K562 (cell line): ENCODE results near the gene CHD3. TPM values are rescaled to one million over a fixed set of nuclear protein-coding genes. Genes with fewer than 3 reads are reported as not detected.

Experiments
- AFF4 ChIP-seq: sonication (generic); formaldehyde crosslinking; IDR thresholded peaks from 2 replicates; pipeline ENCODE4 v1.8.0; 2023; ENCODE audit warnings: mild to moderate bottlenecking, missing genetic modification reagents
- ASH1L ChIP-seq: fragments of 450-650 bp; IDR thresholded peaks from 2 replicates; pipeline ENCODE4 v1.6.1; 2018; ENCODE audit warnings: borderline replicate concordance, mild to moderate bottlenecking, low read depth; ENCODE audit not compliant: partially characterized antibody
- FOSL1 ChIP-seq: fragments of 200-800 bp; sonication (Bioruptor generic); conservative IDR thresholded peaks from 2 replicates; pipeline ENCODE4 v1.6.1; 2016; ENCODE audit warnings: missing genetic modification characterization, missing compliant biosample characterization
- IFI16 ChIP-seq: fragments of 250-450 bp; sonication (Bioruptor Pico); IDR thresholded peaks from 2 replicates; pipeline ENCODE4 v2.1.2; 2022; ENCODE audit warnings: mild to moderate bottlenecking, inconsistent platforms
- KLF6 ChIP-seq: fragments of 250-450 bp; sonication (Bioruptor Pico); IDR thresholded peaks from 2 replicates; pipeline ENCODE4 v1.4.0; 2020; ENCODE audit warnings: mild to moderate bottlenecking, moderate library complexity, borderline replicate concordance
- MAFG ChIP-seq: fragments of 450-650 bp; conservative IDR thresholded peaks from 2 replicates; pipeline ENCODE4 v1.6.1; 2016; ENCODE audit warnings: missing genetic modification characterization, missing compliant biosample characterization
- MEF2D ChIP-seq: conservative IDR thresholded peaks from 2 replicates; pipeline ENCODE4 v1.6.1; 2016; ENCODE audit warnings: low read depth, missing genetic modification characterization, missing compliant biosample characterization
- MTA3 ChIP-seq: fragments of 450-650 bp; formaldehyde crosslinking; IDR thresholded peaks from 2 replicates; pipeline ENCODE4 v1.6.1; 2017; ENCODE audit warnings: mild to moderate bottlenecking, borderline replicate concordance
- NR4A1 ChIP-seq, 2 experiments: fragments of 250-450 bp in 1 of 2; fragments of 450-650 bp in 1 of 2; sonication (Bioruptor Pico) in 1 of 2; IDR thresholded peaks; 2 replicates each; pipeline versions ENCODE4 v1.4.0 to v1.6.1; 2016 to 2020; ENCODE audit warnings: mild to moderate bottlenecking in 2 of 2, missing compliant biosample characterization in 1 of 2, missing genetic modification characterization in 1 of 2, moderate library complexity in 1 of 2
- RERE ChIP-seq: sonication (generic); formaldehyde crosslinking; IDR thresholded peaks from 2 replicates; pipeline ENCODE4 v1.8.0; 2023; ENCODE audit warnings: missing genetic modification reagents, mild to moderate bottlenecking, borderline replicate concordance
- SOX6 ChIP-seq: fragments of 450-650 bp; IDR thresholded peaks from 2 replicates; pipeline ENCODE4 v1.6.1; 2014; ENCODE audit warnings: mild to moderate bottlenecking
- SRSF7 ChIP-seq: fragments of 200-400 bp; formaldehyde crosslinking; optimal IDR thresholded peaks from 2 replicates; pipeline ENCODE3; 2017; ENCODE audit warnings: mild to moderate bottlenecking, low read depth, low read length
- TFAM ChIP-seq: fragments of 250-450 bp; sonication (Bioruptor Pico); conservative IDR thresholded peaks from 2 replicates; pipeline ENCODE4 v1.5.0; 2021; ENCODE audit warnings: mild to moderate bottlenecking, moderate library complexity
- THRAP3 ChIP-seq: fragments of 450-650 bp; IDR thresholded peaks from 2 replicates; pipeline ENCODE4 v1.6.1; 2016; ENCODE audit warnings: mild to moderate bottlenecking, inconsistent platforms, borderline replicate concordance
- XRCC4 ChIP-seq: IDR thresholded peaks from one replicate; pipeline ENCODE4 v1.6.1; 2011; ENCODE audit not compliant: insufficient read depth, insufficient read length; ENCODE audit errors: extremely low read depth
- ZFP1 ChIP-seq: fragments of 450-650 bp; formaldehyde crosslinking; IDR thresholded peaks from 2 replicates; pipeline ENCODE4 v1.4.0; 2020; ENCODE audit warnings: mild to moderate bottlenecking, mixed read lengths
- ZNF584 ChIP-seq: fragments of 200-800 bp; sonication (Bioruptor generic); IDR thresholded peaks from 2 replicates; pipeline ENCODE4 v1.6.1; 2016; ENCODE audit warnings: low read depth, mild to moderate bottlenecking, missing genetic modification characterization, missing compliant biosample characterization
- ZNF766 ChIP-seq: fragments of 200-800 bp; sonication (Bioruptor generic); conservative IDR thresholded peaks from 2 replicates; pipeline ENCODE4 v1.6.1; 2016; ENCODE audit warnings: missing genetic modification characterization, missing compliant biosample characterization
- ZNF785 ChIP-seq: fragments of 250-450 bp; sonication (Bioruptor Pico); IDR thresholded peaks from 2 replicates; pipeline ENCODE4 v1.4.0; 2020; ENCODE audit warnings: mild to moderate bottlenecking
- polyA plus RNA-seq, 8 experiments: library from polyadenylated mRNA; depleted of rRNA in 4 of 8; stranded (reverse) in 5 of 8; unstranded in 3 of 8; fragments of >200 nt; fragmentation: Nextera tagmentation in 2 of 8; fragmentation: Illumina TruSeq in 1 of 8; extraction: Ambion mirVana in 2 of 8; extraction: Trizol in 1 of 8; gene quantifications; 2 replicates each; pipeline versions ENCODE4 v1.2.1 to v1.2.3, GENCODE V29; 2011 to 2014; ENCODE audit warnings: inconsistent platforms in 1 of 8, missing spikeins in 1 of 8
- total RNA-seq, 7 experiments: library from RNA; depleted of rRNA in 6 of 7; stranded (reverse); fragments of >200 nt in 6 of 7; fragmentation: Illumina TruSeq in 2 of 7; extraction: Trizol in 2 of 7; gene quantifications; 2 replicates each; pipeline versions ENCODE4 v1.2.1 to v1.2.3, GENCODE V29; 2011 to 2021; ENCODE audit warnings: low replicate concordance in 1 of 7

CHD3 gene
- total and polyA plus RNA-seq, 9 of the 15 experiments (the other 6 are each of a cell fraction or from before 2014, with no cell fraction given) = 0.39 to 38.2 (median 21.2) TPM

GRCh38 chr17:7915611-7916384 lies 27.2 kb downstream of the CHD3 start, which contains the start of gene RNF227 (continued):
- peak; percentile 45; the same call in 1 of the 2 replicates for TF ChIP-seq AFF4 (CRISPR knock-in tag)
- peak; percentile 31; the same call in 1 of the 2 replicates for TF ChIP-seq RERE (CRISPR knock-in tag)
- no peak for TF ChIP-seq ZFP1 (CRISPR knock-in tag)
- TF ChIP-seq MTA3 = peak; percentile 58; the same call in 1 of the 2 replicates
- no peak for TF ChIP-seq IFI16
- TF ChIP-seq MAFG (tag) = no peak
- TF ChIP-seq ZNF785 (CRISPR knock-in tag) = no peak
- TF ChIP-seq MEF2D (tag) = no peak
- TF ChIP-seq ZNF766 (CRISPR knock-in tag) = peak; percentile 86
- TF ChIP-seq TFAM (CRISPR knock-in tag) = no peak
- TF ChIP-seq KLF6 (CRISPR knock-in tag) = no peak
- peak; percentile 34; the same call in 1 of the 2 replicates for TF ChIP-seq FOSL1 (tag)
- TF ChIP-seq XRCC4 = no peak
- TF ChIP-seq NR4A1 (CRISPR knock-in tag; IDR thresholded peaks at IDR 0.05) = no peak
- TF ChIP-seq NR4A1 (tag; IDR thresholded peaks at IDR 0.05) = no peak; the same call in 1 of the 2 replicates
- 0 out of 2 replicates have a peak, but pooled peaks have one; percentile 49 for TF ChIP-seq ZNF584 (CRISPR knock-in tag)
- TF ChIP-seq ASH1L = no peak
- TF ChIP-seq SRSF7 = no peak
- TF ChIP-seq SOX6 = no peak
- no peak for TF ChIP-seq THRAP3
